OCI-LY3 (cell line): ENCODE data around the gene DCLRE1C.

Source experiments
- EZH2phosphoT487 ChIP-seq: fragments of 200-600 bp; shearing (Covaris generic); IDR thresholded peaks from 2 replicates; pipeline ENCODE4 v1.6.1; 2018; ENCODE audit warnings: antibody characterized with exemption, mixed run types, low read depth
- TF ChIP-seq, protein P1 (sequence below): fragments of 200-600, 300-600 bp; sonication (generic); IDR thresholded peaks from 2 replicates; pipeline ENCODE4 v1.5.1; 2014; ENCODE audit warnings: antibody characterized with exemption, low read length, low read depth

DNA sequence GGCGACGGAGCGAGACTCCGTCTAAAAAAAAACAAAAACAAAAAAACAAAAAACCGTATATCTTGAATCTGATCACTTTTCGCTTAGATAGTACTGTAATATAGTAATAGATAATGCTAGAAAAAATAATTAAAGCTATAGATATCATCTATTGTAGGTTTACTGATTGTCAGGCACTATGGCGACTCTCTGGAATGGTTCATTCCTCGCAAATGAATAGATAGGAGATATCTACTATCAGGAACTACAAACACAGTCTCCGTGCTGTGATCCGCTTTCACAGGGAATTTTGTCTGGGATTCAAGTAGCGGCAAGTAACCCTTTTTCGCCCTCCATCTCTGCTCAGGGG, 5.0 kb upstream of the DCLRE1C start:
- TF ChIP-seq, protein P1, sequence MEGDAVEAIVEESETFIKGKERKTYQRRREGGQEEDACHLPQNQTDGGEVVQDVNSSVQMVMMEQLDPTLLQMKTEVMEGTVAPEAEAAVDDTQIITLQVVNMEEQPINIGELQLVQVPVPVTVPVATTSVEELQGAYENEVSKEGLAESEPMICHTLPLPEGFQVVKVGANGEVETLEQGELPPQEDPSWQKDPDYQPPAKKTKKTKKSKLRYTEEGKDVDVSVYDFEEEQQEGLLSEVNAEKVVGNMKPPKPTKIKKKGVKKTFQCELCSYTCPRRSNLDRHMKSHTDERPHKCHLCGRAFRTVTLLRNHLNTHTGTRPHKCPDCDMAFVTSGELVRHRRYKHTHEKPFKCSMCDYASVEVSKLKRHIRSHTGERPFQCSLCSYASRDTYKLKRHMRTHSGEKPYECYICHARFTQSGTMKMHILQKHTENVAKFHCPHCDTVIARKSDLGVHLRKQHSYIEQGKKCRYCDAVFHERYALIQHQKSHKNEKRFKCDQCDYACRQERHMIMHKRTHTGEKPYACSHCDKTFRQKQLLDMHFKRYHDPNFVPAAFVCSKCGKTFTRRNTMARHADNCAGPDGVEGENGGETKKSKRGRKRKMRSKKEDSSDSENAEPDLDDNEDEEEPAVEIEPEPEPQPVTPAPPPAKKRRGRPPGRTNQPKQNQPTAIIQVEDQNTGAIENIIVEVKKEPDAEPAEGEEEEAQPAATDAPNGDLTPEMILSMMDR: no peak
- TF ChIP-seq EZH2phosphoT487: no peak
